Neural progenitor cell (in vitro differentiated cells): Measurements from ENCODE around the gene TRIL. TPM values are rescaled to one million over a fixed set of nuclear protein-coding genes. Genes with fewer than 3 reads are reported as not detected.
A peak's percentile ranks its signal among the peaks of the same experiment; 100 is the strongest.

Source experiments
- DNase-seq: peaks from one replicate; pipeline ENCODE4 v3.0.0-alpha.2; 2016; ENCODE audit warnings: low spot score
- H2AFZ ChIP-seq: fragments of 200-600 bp; sonication (generic); replicated peaks from 2 replicates; pipeline ENCODE4 v1.6.1; 2016; ENCODE audit warnings: antibody characterized with exemption
- H3F3A ChIP-seq: fragments of 200-600 bp; sonication (generic); 2 replicates; pipeline ENCODE4 v1.6.1; 2016; ENCODE audit warnings: antibody characterized with exemption, low read depth
- H3K27ac ChIP-seq: fragments of 200-600 bp; sonication (generic); 2 replicates; pipeline ENCODE4 v1.5.1; 2016; ENCODE audit warnings: mild to moderate bottlenecking
- H3K27me3 ChIP-seq: fragments of 200-600 bp; sonication (generic); 2 replicates; pipeline ENCODE4 v1.6.1; 2016; ENCODE audit warnings: mild to moderate bottlenecking, moderate library complexity
- H3K36me3 ChIP-seq: fragments of 200-600 bp; sonication (generic); 2 replicates; pipeline ENCODE4 v1.5.1; 2016
- H3K4me1 ChIP-seq: fragments of 200-600 bp; sonication (generic); 2 replicates; pipeline ENCODE4 v1.6.1; 2016; ENCODE audit warnings: mixed run types
- H3K4me2 ChIP-seq: fragments of 200-600 bp; sonication (generic); 2 replicates; pipeline ENCODE4 v1.6.1; 2016
- H3K4me3 ChIP-seq: fragments of 200-600 bp; sonication (generic); 2 replicates; pipeline ENCODE4 v1.5.1; 2016
- H3K79me2 ChIP-seq: fragments of 200-600 bp; sonication (generic); 2 replicates; pipeline ENCODE4 v1.6.1; 2016; ENCODE audit warnings: low read depth
- H3K9ac ChIP-seq: fragments of 200-600 bp; sonication (generic); 2 replicates; pipeline ENCODE4 v1.6.1; 2016
- H3K9me3 ChIP-seq: fragments of 200-600 bp; sonication (generic); 2 replicates; pipeline ENCODE4 v1.5.1; 2016; ENCODE audit warnings: low read depth
- H4K20me1 ChIP-seq: fragments of 200-600 bp; sonication (generic); 2 replicates; pipeline ENCODE4 v1.6.1; 2016; ENCODE audit warnings: low read depth
- H3K27ac Mint-ChIP-seq: 3 replicates; pipeline ENCODE4 v1.8.0; 2021; ENCODE audit warnings: mixed read lengths
- H3K27me3 Mint-ChIP-seq: 2 replicates; pipeline ENCODE4 v1.8.0; 2022; ENCODE audit warnings: low read depth, mild to moderate bottlenecking, inconsistent platforms, moderate library complexity, mixed read lengths; ENCODE audit not compliant: insufficient read depth
- H3K36me3 Mint-ChIP-seq: 3 replicates; pipeline ENCODE4 v1.8.0; 2021; ENCODE audit warnings: mixed read lengths
- H3K4me1 Mint-ChIP-seq: 3 replicates; pipeline ENCODE4 v1.8.0; 2021; ENCODE audit warnings: mixed read lengths
- H3K4me3 Mint-ChIP-seq: 3 replicates; pipeline ENCODE4 v1.8.0; 2021; ENCODE audit warnings: mild to moderate bottlenecking, moderate library complexity, mixed read lengths
- H3K9me3 Mint-ChIP-seq: 3 replicates; pipeline ENCODE4 v1.8.0; 2020; ENCODE audit warnings: mixed read lengths
- CTCF ChIP-seq: fragments of 200-600 bp; sonication (generic); IDR thresholded peaks from 2 replicates; pipeline ENCODE4 v1.5.1; 2017; ENCODE audit warnings: antibody characterized with exemption, mild to moderate bottlenecking
- EZH2 ChIP-seq: fragments of 200-600 bp; sonication (generic); IDR thresholded peaks from 2 replicates; pipeline ENCODE4 v1.6.1; 2017; ENCODE audit warnings: antibody characterized with exemption, mild to moderate bottlenecking, moderate library complexity
- EZH2phosphoT487 ChIP-seq: fragments of 200-600 bp; sonication (generic); IDR thresholded peaks from 2 replicates; pipeline ENCODE4 v1.6.1; 2017; ENCODE audit warnings: antibody characterized with exemption
- total RNA-seq: library from RNA; depleted of rRNA; stranded (reverse); fragments of >200 nt; gene quantifications from 2 replicates; pipeline ENCODE4 v1.2.3, GENCODE V29; 2015; ENCODE audit warnings: low replicate concordance

The TRIL gene
- total RNA-seq, 1 donor from 2014 or later: 8.5 TPM

- no peaks in the 10 kb centered on the region for H3F3A ChIP-seq
- no peak overlapping the region for H3K9ac ChIP-seq
- H3K27ac ChIP-seq: no peak overlapping the region
- no peak for DNase-seq
- no peaks in the 10 kb centered on the region for H3K36me3 ChIP-seq
- no peak overlapping the region for H3K27ac Mint-ChIP-seq
- no peaks in the 10 kb centered on the region for H4K20me1 ChIP-seq
- H3K4me2 ChIP-seq: no peak overlapping the region
- no peak overlapping the region for H3K4me3 Mint-ChIP-seq
- H3K9me3 Mint-ChIP-seq: peaks cover 15% of the 10 kb centered on the region
- H3K4me1 Mint-ChIP-seq: peaks cover 58% of the 10 kb centered on the region
- peaks cover 14% of the 10 kb centered on the region for H3K27me3 Mint-ChIP-seq
- H2AFZ ChIP-seq: no peak overlapping the region
- peaks cover 8% of the 10 kb centered on the region for H3K4me1 ChIP-seq
- peaks cover 5% of the 10 kb centered on the region for H3K27me3 ChIP-seq
- no peaks in the 10 kb centered on the region for H3K79me2 ChIP-seq
- H3K36me3 Mint-ChIP-seq: no peaks in the 10 kb centered on the region
- no peaks in the 10 kb centered on the region for H3K9me3 ChIP-seq
- no peak for TF ChIP-seq EZH2phosphoT487
- H3K4me3 ChIP-seq: no peak overlapping the region
These were observed 26.6 kb downstream of the TRIL start for GRCh38 chr7:28931565-28931964.

GRCh38 chr7:28926871-28927597 lies 31.1 kb downstream of the TRIL start:
- peak overlapping the region; percentile 52 for H3K4me3 ChIP-seq
- TF ChIP-seq EZH2phosphoT487 (no peak), CTCF (peak; percentile 90)
- H3K36me3 ChIP-seq: no peaks in the 10 kb centered on the region
- H3K4me1 ChIP-seq: no peaks in the 10 kb centered on the region
- peak; percentile 90 for DNase-seq
- no peaks in the 10 kb centered on the region for H3K9me3 ChIP-seq
- peak overlapping the region; percentile 79 for H3K4me2 ChIP-seq
- H3F3A ChIP-seq: no peaks in the 10 kb centered on the region
- peak overlapping the region; percentile 97 for H2AFZ ChIP-seq
- no peak overlapping the region for H3K27ac ChIP-seq
- Mint-ChIP-seq H3K27me3 (peaks cover 16% of the 10 kb centered on the region), H3K36me3 (no peaks in the 10 kb centered on the region), H3K4me1 (peaks cover 41% of the 10 kb centered on the region), H3K4me3 (peak overlapping the region; percentile 81), H3K27ac (peak overlapping the region; percentile 72), H3K9me3 (peaks cover 4% of the 10 kb centered on the region)
- H3K9ac ChIP-seq: no peak overlapping the region
- H3K79me2 ChIP-seq: no peaks in the 10 kb centered on the region
- peaks cover 14% of the 10 kb centered on the region for H3K27me3 ChIP-seq
- no peaks in the 10 kb centered on the region for H4K20me1 ChIP-seq

GRCh38 chr7:28922624-28923331 lies 35.4 kb downstream of the TRIL start:
- DNase-seq: peak; percentile 96
- H3K9me3 Mint-ChIP-seq: no peaks in the 10 kb centered on the region
- Histone ChIP-seq H2AFZ (no peak overlapping the region), H3K9me3 (no peaks in the 10 kb centered on the region), H3K9ac (no peak overlapping the region), H3K27ac (no peak overlapping the region), H3K27me3 (peaks cover 14% of the 10 kb centered on the region), H3K79me2 (no peaks in the 10 kb centered on the region), H3K4me1 (no peaks in the 10 kb centered on the region), H3K36me3 (no peaks in the 10 kb centered on the region), H3F3A (no peaks in the 10 kb centered on the region), H4K20me1 (no peaks in the 10 kb centered on the region), H3K4me3 (no peak overlapping the region), H3K4me2 (no peak overlapping the region)
- no peak overlapping the region for H3K4me3 Mint-ChIP-seq
- H3K36me3 Mint-ChIP-seq: no peaks in the 10 kb centered on the region
- peaks cover 11% of the 10 kb centered on the region for H3K27me3 Mint-ChIP-seq
- no peak overlapping the region for H3K27ac Mint-ChIP-seq
- peaks cover 29% of the 10 kb centered on the region for H3K4me1 Mint-ChIP-seq
- TF ChIP-seq EZH2phosphoT487 (no peak), EZH2 (no peak), CTCF (peak; percentile 94)

- Histone ChIP-seq H4K20me1 (no peaks in the 10 kb centered on the region), H3K36me3 (no peaks in the 10 kb centered on the region), H3K9ac (no peak overlapping the region), H3K4me2 (no peak overlapping the region), H3K27me3 (peaks cover 12% of the 10 kb centered on the region), H3K4me3 (no peak overlapping the region), H3F3A (no peaks in the 10 kb centered on the region), H2AFZ (no peak overlapping the region), H3K79me2 (no peaks in the 10 kb centered on the region), H3K27ac (no peak overlapping the region), H3K4me1 (no peaks in the 10 kb centered on the region), H3K9me3 (no peaks in the 10 kb centered on the region)
- H3K4me3 Mint-ChIP-seq: no peak overlapping the region
- peaks cover 7% of the 10 kb centered on the region for H3K27me3 Mint-ChIP-seq
- no peaks in the 10 kb centered on the region for H3K36me3 Mint-ChIP-seq
- H3K27ac Mint-ChIP-seq: no peak overlapping the region
- peak; percentile 80 for DNase-seq
- peaks cover 19% of the 10 kb centered on the region for H3K4me1 Mint-ChIP-seq
- TF ChIP-seq CTCF: peak; percentile 91
- no peak for TF ChIP-seq EZH2phosphoT487
- H3K9me3 Mint-ChIP-seq: peaks cover 2% of the 10 kb centered on the region
These were observed 36.3 kb downstream of the TRIL start for GRCh38 chr7:28921822-28922221.
